Panc1 (cell line): ENCODE data around the gene MCTP1. TPM values are rescaled to one million over a fixed set of nuclear protein-coding genes. Genes with fewer than 3 reads are reported as not detected.

Experiments
- ATAC-seq: fragments of 200-7000 bp; cut with Tn5 transposase; 2 replicates; pipeline ENCODE4 v1.9.1; 2020; ENCODE audit warnings: mild to moderate bottlenecking, moderate library complexity
- BruUV-seq: library from RNA; stranded (reverse); fragments of 400-500 nt; replicated peaks from 2 replicates; lab custom pipeline; 2021; lab: Mats Ljungman, UMichigan
- CTCF ChIA-PET: fragments of 300-600 bp; sonication (Branson Sonifier 250); formaldehyde crosslinking; loops from one replicate; lab custom pipeline; 2022; ENCODE audit warnings: antibody characterized with exemption; lab: Charles Lee
- POLR2A ChIA-PET: fragments of 300-600 bp; sonication (Branson Sonifier 250); formaldehyde crosslinking; loops from one replicate; lab custom pipeline; 2022; ENCODE audit warnings: antibody characterized with exemption; lab: Charles Lee
- DNase-seq: peaks from one replicate; pipeline ENCODE4 v3.0.0-alpha.2; 2010; ENCODE audit warnings: low read depth, low spot score
- H3K27ac ChIP-seq: 2 replicates; pipeline ENCODE4 v1.5.1; 2011; ENCODE audit warnings: mild to moderate bottlenecking, low read length, inconsistent platforms
- H3K27me3 ChIP-seq: fragments of 200-500 bp; sonication (Bioruptor generic); 2 replicates; pipeline ENCODE4 v1.6.0; 2014; ENCODE audit warnings: low read length, inconsistent platforms; ENCODE audit not compliant: control insufficient read depth, insufficient read depth
- H3K36me3 ChIP-seq: fragments of 200-500 bp; sonication (Bioruptor generic); 2 replicates; pipeline ENCODE4 v1.5.1; 2014; ENCODE audit warnings: inconsistent platforms, mild to moderate bottlenecking, low read length, moderate library complexity; ENCODE audit not compliant: control insufficient read depth, insufficient read depth
- H3K4me1 ChIP-seq: 2 replicates; pipeline ENCODE4 v1.5.1; 2011; ENCODE audit warnings: inconsistent platforms, mild to moderate bottlenecking, low read length, moderate library complexity; ENCODE audit not compliant: control insufficient read depth, insufficient read depth
- H3K4me3 ChIP-seq, 2 experiments: 2 replicates each; pipeline ENCODE4 v1.5.1; 2011 to 2012; ENCODE audit warnings: low read depth in 2 of 2, low read length in 2 of 2, mild to moderate bottlenecking in 2 of 2, inconsistent platforms in 1 of 2, moderate library complexity in 1 of 2
- H3K9me3 ChIP-seq: fragments of 200-500 bp; sonication (Bioruptor generic); 2 replicates; pipeline ENCODE4 v1.5.1; 2014; ENCODE audit warnings: low read depth, mild to moderate bottlenecking, inconsistent platforms, low read length, moderate library complexity; ENCODE audit not compliant: control insufficient read depth, insufficient read depth
- POLR2AphosphoS5 ChIP-seq: IDR thresholded peaks from 2 replicates; pipeline ENCODE4 v1.6.1; 2012; ENCODE audit warnings: mild to moderate bottlenecking, low read depth, low read length, moderate library complexity
- SIN3A ChIP-seq: IDR thresholded peaks from 2 replicates; pipeline ENCODE4 v1.6.1; 2012; ENCODE audit warnings: low read depth, mild to moderate bottlenecking, low read length, moderate library complexity, borderline replicate concordance; ENCODE audit not compliant: insufficient read depth
- TCF7L2 ChIP-seq: IDR thresholded peaks from 2 replicates; pipeline ENCODE4 v1.6.1; 2011; ENCODE audit warnings: mild to moderate bottlenecking, low read depth, low read length, inconsistent platforms
- in situ Hi-C: cut with HindIII; loops from 2 replicates; pipeline ENCODE4 v1.10.0; 2016; ENCODE audit warnings: low sequenced_read_pairs, low pct_unique_long_range_greater_than_20kb
- intact Hi-C: fragments of 100-400 bp; cut with micrococcal nuclease; formaldehyde crosslinking; loops from one replicate; pipeline ENCODE4 v1.10.0; 2022; ENCODE audit not compliant: unreplicated experiment
- total RNA-seq: library from RNA; stranded (reverse); gene quantifications from one replicate; pipeline ENCODE4 v1.2.1, GENCODE V29; 2021; ENCODE audit not compliant: unreplicated experiment
- TF ChIP-seq, protein P1 (sequence below): fragments of 450-650 bp; IDR thresholded peaks from 2 replicates; pipeline ENCODE4 v1.5.1; 2017; ENCODE audit warnings: mild to moderate bottlenecking
- TF ChIP-seq, protein P2 (sequence below), 2 experiments: IDR thresholded peaks; 2 replicates each; pipeline ENCODE4 v1.6.1; 2011 to 2012; ENCODE audit warnings: low read depth in 2 of 2, control low read depth in 1 of 2, low read length in 1 of 2, mild to moderate bottlenecking in 1 of 2, moderate library complexity in 1 of 2; ENCODE audit not compliant: insufficient read depth in 1 of 2

MCTP1 gene
- total RNA-seq, 1 experiment from 2014 or later, result 39.8 TPM

DNA sequence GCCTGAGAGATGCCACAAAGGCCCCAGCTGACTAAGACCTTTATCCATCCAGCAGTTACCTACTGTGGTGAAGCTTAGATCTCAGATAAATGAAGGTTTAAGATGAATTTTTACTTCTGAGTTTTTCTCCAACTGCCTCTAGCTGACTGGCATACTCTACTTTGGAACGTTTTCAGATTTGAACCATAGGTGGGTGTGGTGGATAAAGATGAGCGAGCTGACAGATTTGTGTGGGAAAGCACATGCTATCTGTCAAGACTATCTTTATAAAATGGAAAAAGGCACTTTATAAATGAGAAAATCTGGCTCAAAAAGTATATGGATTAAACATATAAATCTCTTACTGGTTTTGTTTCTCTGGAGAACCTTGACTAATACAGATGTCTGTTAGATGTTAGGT, 160.8 kb downstream of the MCTP1 start:
- POLR2A ChIA-PET, result no interaction called here
- no peak overlapping the region for H3K4me3 ChIP-seq
- CTCF ChIA-PET, result no interaction called here
- H3K27ac ChIP-seq, result no peak overlapping the region
- in situ Hi-C loops, result no loop called here
- intact Hi-C loops, result no loop called here
- no peaks in the 10 kb centered on the region for H3K4me1 ChIP-seq
- no peaks in the 10 kb centered on the region for H3K27me3 ChIP-seq
- ATAC-seq (no peak), DNase-seq (no peak)
- TF ChIP-seq SIN3A (no peak), POLR2AphosphoS5 (no peak), TCF7L2 (no peak)
- TF ChIP-seq, protein P1, sequence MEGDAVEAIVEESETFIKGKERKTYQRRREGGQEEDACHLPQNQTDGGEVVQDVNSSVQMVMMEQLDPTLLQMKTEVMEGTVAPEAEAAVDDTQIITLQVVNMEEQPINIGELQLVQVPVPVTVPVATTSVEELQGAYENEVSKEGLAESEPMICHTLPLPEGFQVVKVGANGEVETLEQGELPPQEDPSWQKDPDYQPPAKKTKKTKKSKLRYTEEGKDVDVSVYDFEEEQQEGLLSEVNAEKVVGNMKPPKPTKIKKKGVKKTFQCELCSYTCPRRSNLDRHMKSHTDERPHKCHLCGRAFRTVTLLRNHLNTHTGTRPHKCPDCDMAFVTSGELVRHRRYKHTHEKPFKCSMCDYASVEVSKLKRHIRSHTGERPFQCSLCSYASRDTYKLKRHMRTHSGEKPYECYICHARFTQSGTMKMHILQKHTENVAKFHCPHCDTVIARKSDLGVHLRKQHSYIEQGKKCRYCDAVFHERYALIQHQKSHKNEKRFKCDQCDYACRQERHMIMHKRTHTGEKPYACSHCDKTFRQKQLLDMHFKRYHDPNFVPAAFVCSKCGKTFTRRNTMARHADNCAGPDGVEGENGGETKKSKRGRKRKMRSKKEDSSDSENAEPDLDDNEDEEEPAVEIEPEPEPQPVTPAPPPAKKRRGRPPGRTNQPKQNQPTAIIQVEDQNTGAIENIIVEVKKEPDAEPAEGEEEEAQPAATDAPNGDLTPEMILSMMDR, result no peak
- TF ChIP-seq, protein P2, sequence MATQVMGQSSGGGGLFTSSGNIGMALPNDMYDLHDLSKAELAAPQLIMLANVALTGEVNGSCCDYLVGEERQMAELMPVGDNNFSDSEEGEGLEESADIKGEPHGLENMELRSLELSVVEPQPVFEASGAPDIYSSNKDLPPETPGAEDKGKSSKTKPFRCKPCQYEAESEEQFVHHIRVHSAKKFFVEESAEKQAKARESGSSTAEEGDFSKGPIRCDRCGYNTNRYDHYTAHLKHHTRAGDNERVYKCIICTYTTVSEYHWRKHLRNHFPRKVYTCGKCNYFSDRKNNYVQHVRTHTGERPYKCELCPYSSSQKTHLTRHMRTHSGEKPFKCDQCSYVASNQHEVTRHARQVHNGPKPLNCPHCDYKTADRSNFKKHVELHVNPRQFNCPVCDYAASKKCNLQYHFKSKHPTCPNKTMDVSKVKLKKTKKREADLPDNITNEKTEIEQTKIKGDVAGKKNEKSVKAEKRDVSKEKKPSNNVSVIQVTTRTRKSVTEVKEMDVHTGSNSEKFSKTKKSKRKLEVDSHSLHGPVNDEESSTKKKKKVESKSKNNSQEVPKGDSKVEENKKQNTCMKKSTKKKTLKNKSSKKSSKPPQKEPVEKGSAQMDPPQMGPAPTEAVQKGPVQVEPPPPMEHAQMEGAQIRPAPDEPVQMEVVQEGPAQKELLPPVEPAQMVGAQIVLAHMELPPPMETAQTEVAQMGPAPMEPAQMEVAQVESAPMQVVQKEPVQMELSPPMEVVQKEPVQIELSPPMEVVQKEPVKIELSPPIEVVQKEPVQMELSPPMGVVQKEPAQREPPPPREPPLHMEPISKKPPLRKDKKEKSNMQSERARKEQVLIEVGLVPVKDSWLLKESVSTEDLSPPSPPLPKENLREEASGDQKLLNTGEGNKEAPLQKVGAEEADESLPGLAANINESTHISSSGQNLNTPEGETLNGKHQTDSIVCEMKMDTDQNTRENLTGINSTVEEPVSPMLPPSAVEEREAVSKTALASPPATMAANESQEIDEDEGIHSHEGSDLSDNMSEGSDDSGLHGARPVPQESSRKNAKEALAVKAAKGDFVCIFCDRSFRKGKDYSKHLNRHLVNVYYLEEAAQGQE (IDR thresholded peaks at IDR 0.05; ENCODE audit: insufficient read depth in 1 of 2, low read depth in 2 of 2, low read length in 1 of 2), result no peak
- no TSS peak for BruUV-seq
- no peaks in the 10 kb centered on the region for H3K36me3 ChIP-seq
- H3K9me3 ChIP-seq, result no peaks in the 10 kb centered on the region

DNA sequence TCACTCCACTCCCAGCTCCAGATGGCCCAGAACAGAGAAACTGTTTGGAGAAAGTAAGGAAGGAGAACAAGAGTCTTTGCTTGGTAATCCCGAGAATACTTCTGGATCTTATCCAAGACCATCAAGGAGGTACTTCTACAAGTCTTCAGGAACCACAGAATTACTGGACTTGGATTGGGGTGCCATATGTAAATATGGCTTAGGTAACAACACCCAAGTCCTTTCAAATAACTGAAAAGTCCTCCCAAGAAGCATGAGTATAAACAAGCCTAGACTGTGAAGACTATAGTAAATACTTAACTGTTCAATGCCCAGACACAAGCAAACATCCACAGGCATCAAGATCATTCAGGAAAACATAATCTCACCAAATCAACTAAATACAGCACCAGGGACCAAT, 170.0 kb downstream of the MCTP1 start:
- DNase-seq (no peak), ATAC-seq (no peak)
- Histone ChIP-seq H3K27ac (no peak overlapping the region), H3K27me3 (no peaks in the 10 kb centered on the region), H3K4me3 (no peak overlapping the region), H3K4me1 (no peaks in the 10 kb centered on the region), H3K36me3 (no peaks in the 10 kb centered on the region), H3K9me3 (no peaks in the 10 kb centered on the region)
- TF ChIP-seq, protein P2 (IDR thresholded peaks at IDR 0.05; ENCODE audit: insufficient read depth in 1 of 2, low read depth in 2 of 2, low read length in 1 of 2), result no peak
- TF ChIP-seq TCF7L2 (no peak), POLR2AphosphoS5 (no peak), SIN3A (no peak)
- TF ChIP-seq, protein P1, result no peak
- intact Hi-C loops, result no loop called here
- ChIA-PET CTCF (no interaction called here), POLR2A (no interaction called here)
- in situ Hi-C loops, result no loop called here
- no TSS peak for BruUV-seq
